Sigmoid colon (tissue), 7 donors: Measurements from ENCODE around the gene ACTN4. TPM values are rescaled to one million over a fixed set of nuclear protein-coding genes. Genes with fewer than 3 reads are reported as not detected.

ENCODE experiments used
- DNase-seq: peaks from one replicate; pipeline ENCODE4 v3.0.0-alpha.2; 2019
- H3K27ac ChIP-seq, 4 donors: fragments of 200-600 bp; sonication (generic); one replicate each; pipeline ENCODE4 v1.5.1; 2016 to 2019; ENCODE audit warnings: mild to moderate bottlenecking in 1 of 4
- H3K27me3 ChIP-seq, 3 donors: fragments of 200-600 bp; sonication (generic); one replicate each; pipeline ENCODE4 v1.5.1; 2019; ENCODE audit warnings: mild to moderate bottlenecking in 1 of 3
- H3K36me3 ChIP-seq, 4 donors: fragments of 200-600 bp; sonication (generic); one replicate each; pipeline ENCODE4 v1.5.1; 2016 to 2019
- H3K4me1 ChIP-seq, 4 donors: fragments of 200-600 bp; sonication (generic); one replicate each; pipeline ENCODE4 v1.5.1; 2017 to 2019
- H3K4me3 ChIP-seq, 4 donors: fragments of 200-600 bp; sonication (generic); one replicate each; pipeline ENCODE4 v1.5.1; 2017 to 2019; ENCODE audit warnings: mild to moderate bottlenecking in 2 of 4, moderate library complexity in 1 of 4
- H3K9me3 ChIP-seq, 4 donors: fragments of 200-600 bp in 3 of 4; sonication (generic) in 3 of 4; one replicate each; pipeline versions ENCODE4 v1.5.1 to v1.6.1; 2013 to 2019
- EP300 ChIP-seq, 4 donors: sonication (generic); formaldehyde crosslinking; IDR thresholded peaks; one replicate each; pipeline ENCODE4 v1.6.1; 2017; ENCODE audit warnings: antibody characterized with exemption in 4 of 4
- POLR2A ChIP-seq, 2 donors: fragments of 450-650 bp; IDR thresholded peaks; one replicate each; pipeline ENCODE4 v1.6.1; 2016; ENCODE audit warnings: antibody characterized with exemption in 2 of 2, mild to moderate bottlenecking in 2 of 2, moderate library complexity in 2 of 2
- POLR2AphosphoS5 ChIP-seq, 4 donors: sonication (generic); formaldehyde crosslinking; IDR thresholded peaks; one replicate each; pipeline ENCODE4 v1.6.1; 2017; ENCODE audit warnings: antibody characterized with exemption in 4 of 4
- WGBS, 2 donors: extraction: QIAGEN DNeasy Blood & Tissue Kit; methylation state at CpG; one replicate each; pipeline ENCODE4 v1.1.7; 2013; 5-methylcytosine and 5-hydroxymethylcytosine counted together
- intact Hi-C: fragments of 100-400 bp; cut with DNase I; formaldehyde crosslinking; loops from one replicate; pipeline ENCODE4 v1.15.1; 2023
- polyA plus RNA-seq, 3 donors: library from polyadenylated mRNA; stranded (reverse); fragments of 200-250 nt; gene quantifications; one replicate each; pipeline ENCODE4 v1.2.3, GENCODE V29; 2013
- total RNA-seq, 4 donors: library from RNA; depleted of rRNA; stranded (reverse); fragments of >200 nt; gene quantifications; one replicate each; pipeline ENCODE4 v1.1.0, GENCODE V29; 2016
- TF ChIP-seq, protein P1 (sequence below), 4 experiments: fragments of 450-650 bp in 3 of 4; fragments of 200-600 bp in 1 of 4; IDR thresholded peaks; one replicate each; pipeline ENCODE4 v1.5.1; 2016 to 2019; ENCODE audit warnings: antibody characterized with exemption in 4 of 4, mild to moderate bottlenecking in 3 of 4, moderate library complexity in 2 of 4
- donor health status: healthy with polysubstance abuse.
- donor health status: Bipolar disorder and iron deficiency.
- donor health status: healthy.

The ACTN4 gene
- total and polyA plus RNA-seq, 7 donors: 122 to 456 (median 176) TPM

- 6 to 24% methylated on average over 18 of the region's 18 CpGs for WGBS, 2 donors
- peak; percentile 66 for DNase-seq
Measured at GRCh38 chr19:38735257-38735686, 87.8 kb downstream of the ACTN4 start.

DNA sequence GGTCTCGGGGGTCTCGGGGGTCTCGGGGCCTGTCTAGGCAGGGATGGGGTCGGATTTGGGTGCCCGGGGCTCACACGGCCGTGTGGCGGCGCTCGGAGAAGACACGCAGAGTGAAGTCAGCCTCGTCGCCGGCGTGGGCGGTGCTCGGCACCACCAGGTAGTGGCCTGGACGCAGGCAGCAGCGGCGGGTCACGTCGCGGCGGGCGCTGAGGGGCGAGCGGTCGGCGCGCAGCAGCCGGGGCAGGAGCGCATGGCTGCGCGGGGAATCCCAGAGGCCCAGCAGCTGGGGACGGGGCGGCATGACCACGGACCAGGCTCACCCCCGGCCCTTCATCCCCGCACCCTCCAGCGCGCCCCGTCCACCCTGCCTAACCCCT, 88.6 kb downstream of the ACTN4 start:
- no peaks in the 10 kb centered on the region for H3K9me3 ChIP-seq
- peaks cover 0 to 15% (median 12%) of the 10 kb centered on the region in 4 donors for H3K4me1 ChIP-seq
- intact Hi-C loops: loop anchor here (5.0 kb wide), 1 partner anchor 96 kb away; the partner anchor contains the start of gene ECH1
- WGBS, 2 donors: 1 to 3% methylated on average over 42 of the region's 42 CpGs
- TF ChIP-seq, protein P1, sequence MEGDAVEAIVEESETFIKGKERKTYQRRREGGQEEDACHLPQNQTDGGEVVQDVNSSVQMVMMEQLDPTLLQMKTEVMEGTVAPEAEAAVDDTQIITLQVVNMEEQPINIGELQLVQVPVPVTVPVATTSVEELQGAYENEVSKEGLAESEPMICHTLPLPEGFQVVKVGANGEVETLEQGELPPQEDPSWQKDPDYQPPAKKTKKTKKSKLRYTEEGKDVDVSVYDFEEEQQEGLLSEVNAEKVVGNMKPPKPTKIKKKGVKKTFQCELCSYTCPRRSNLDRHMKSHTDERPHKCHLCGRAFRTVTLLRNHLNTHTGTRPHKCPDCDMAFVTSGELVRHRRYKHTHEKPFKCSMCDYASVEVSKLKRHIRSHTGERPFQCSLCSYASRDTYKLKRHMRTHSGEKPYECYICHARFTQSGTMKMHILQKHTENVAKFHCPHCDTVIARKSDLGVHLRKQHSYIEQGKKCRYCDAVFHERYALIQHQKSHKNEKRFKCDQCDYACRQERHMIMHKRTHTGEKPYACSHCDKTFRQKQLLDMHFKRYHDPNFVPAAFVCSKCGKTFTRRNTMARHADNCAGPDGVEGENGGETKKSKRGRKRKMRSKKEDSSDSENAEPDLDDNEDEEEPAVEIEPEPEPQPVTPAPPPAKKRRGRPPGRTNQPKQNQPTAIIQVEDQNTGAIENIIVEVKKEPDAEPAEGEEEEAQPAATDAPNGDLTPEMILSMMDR (IDR thresholded peaks at IDR 0.05): no peak
- TF ChIP-seq POLR2A (IDR thresholded peaks at IDR 0.05) (no peak), POLR2AphosphoS5 (IDR thresholded peaks at IDR 0.05) (no peak), EP300 (IDR thresholded peaks at IDR 0.05) (no peak)
- H3K4me3 ChIP-seq: peak overlapping the region; percentile 22 to 51 (median 40)
- peak overlapping the region; percentile 22 to 60 (median 45) for H3K27ac ChIP-seq
- no peaks in the 10 kb centered on the region for H3K27me3 ChIP-seq
- peak; percentile 76 for DNase-seq
- peaks cover 0 to 6% (median 1%) of the 10 kb centered on the region in 4 donors for H3K36me3 ChIP-seq

More at GRCh38 chr19:38735257-38735686, 87.8 kb downstream of the ACTN4 start:
- Histone ChIP-seq H3K9me3 (no peaks in the 10 kb centered on the region), H3K4me3 (no peak overlapping the region), H3K4me1 (peaks cover 0 to 15% (median 12%) of the 10 kb centered on the region in 4 donors), H3K27ac (peak overlapping the region; percentile 66 to 80 (median 74)), H3K27me3 (no peaks in the 10 kb centered on the region), H3K36me3 (peaks cover 0 to 14% (median 8%) of the 10 kb centered on the region in 4 donors)
- intact Hi-C loops: loop anchor here (5.0 kb wide), 1 partner anchor 97 kb away; the partner anchor contains the start of gene ECH1
- TF ChIP-seq, protein P1 (IDR thresholded peaks at IDR 0.05): no peak

DNA sequence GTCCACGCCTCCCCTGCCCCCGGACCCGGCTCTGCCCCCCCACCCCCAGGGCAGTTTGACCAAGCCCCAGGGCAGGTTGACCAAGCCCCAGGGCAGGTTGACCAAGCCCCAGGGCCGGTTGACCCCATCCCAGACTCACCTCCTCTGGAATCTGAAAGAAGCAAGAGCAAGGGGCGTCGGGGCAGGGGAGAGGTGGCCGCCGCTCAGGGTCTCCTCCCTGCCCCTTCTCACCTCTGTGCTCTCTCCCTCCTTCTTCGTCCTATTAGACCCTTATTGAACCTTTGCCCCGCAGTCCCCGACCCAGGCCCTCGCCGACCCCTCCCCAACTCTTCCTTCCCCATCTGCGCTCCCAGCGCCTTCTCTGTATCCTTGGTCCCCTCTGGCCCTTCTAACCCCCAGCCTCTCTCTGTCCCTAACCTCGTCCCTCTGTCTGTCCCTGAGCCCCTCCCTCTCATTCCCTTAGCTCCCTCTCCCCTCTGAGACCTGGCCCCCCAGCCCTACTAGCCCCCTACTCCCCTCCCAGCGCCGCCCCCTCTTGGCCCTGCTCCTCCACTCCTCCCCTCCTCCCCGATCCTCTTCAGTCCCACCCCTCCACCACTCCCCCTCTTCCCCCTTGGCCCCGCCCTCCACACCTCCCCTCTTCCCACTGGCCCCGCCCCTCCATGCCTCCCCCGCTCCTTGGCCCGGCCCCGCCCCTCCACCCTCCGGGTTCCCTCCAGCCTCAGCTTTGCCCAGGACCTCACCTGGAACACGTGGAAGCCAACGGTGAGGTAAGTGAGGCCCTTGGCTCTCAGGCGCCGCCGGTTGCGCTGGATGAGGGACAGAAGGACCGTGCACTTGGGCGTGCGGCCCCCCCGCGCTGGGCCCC, 89.2 kb downstream of the ACTN4 start:
- 5 to 7% methylated on average over 36 of the region's 36 CpGs for WGBS, 2 donors
- DNase-seq: peak; percentile 71

DNA sequence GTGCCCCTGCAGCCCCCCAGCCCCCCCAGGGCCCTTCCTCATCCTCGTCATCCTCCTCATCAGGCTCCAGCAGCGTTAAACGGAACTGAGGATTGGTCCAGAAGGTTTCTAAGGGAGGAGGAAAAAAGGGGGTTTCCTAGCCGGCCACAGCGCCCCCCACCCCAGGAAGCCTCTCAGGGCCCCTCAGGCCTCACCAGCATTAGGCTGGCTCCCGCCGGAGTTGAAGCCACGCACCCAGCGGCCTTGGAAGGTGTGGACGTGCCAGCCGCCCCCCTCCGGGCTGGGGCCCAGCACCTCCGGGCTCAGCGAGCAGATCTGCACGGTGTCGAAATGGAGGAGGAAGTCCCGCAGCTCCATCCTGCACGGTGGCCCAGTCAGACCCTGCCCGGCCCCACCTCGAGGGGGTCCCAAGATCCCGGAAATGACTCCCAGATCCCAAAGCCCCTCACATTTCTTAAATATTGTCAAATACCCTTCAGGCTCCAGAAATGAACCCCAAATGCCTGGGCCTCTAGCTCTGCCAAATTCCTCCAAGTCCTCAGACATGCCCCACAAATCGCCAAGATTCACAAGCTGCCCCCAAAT, 89.9 kb downstream of the ACTN4 start:
- 40 to 67% methylated on average over 22 of the region's 22 CpGs for WGBS, 2 donors
- H3K27ac ChIP-seq: no peak overlapping the region
- H3K27me3 ChIP-seq: no peaks in the 10 kb centered on the region
- TF ChIP-seq POLR2A (IDR thresholded peaks at IDR 0.05) (no peak), EP300 (IDR thresholded peaks at IDR 0.05) (no peak), POLR2AphosphoS5 (IDR thresholded peaks at IDR 0.05) (no peak)
- TF ChIP-seq, protein P1 (IDR thresholded peaks at IDR 0.05): no peak
- H3K9me3 ChIP-seq: no peaks in the 10 kb centered on the region
- intact Hi-C loops: loop anchor here (5.0 kb wide), 1 partner anchor 95 kb away; the partner anchor contains the start of gene ECH1
- no peak overlapping the region for H3K4me3 ChIP-seq
- no peaks in the 10 kb centered on the region for H3K36me3 ChIP-seq
- DNase-seq: no peak
- peaks cover 0 to 15% (median 12%) of the 10 kb centered on the region in 4 donors for H3K4me1 ChIP-seq

More for the DNA sequence above, 89.2 kb downstream of the ACTN4 start:
- Histone ChIP-seq H3K27me3 (no peaks in the 10 kb centered on the region), H3K36me3 (no peaks in the 10 kb centered on the region), H3K4me3 (peak overlapping the region; percentile 22 to 51 (median 40)), H3K4me1 (peaks cover 0 to 15% (median 12%) of the 10 kb centered on the region in 4 donors), H3K27ac (peak overlapping the region in 3 of 4 donors; percentile 43 to 60 (median 47)), H3K9me3 (no peaks in the 10 kb centered on the region)
- no peak for TF ChIP-seq POLR2AphosphoS5 (IDR thresholded peaks at IDR 0.05)
- TF ChIP-seq POLR2A (IDR thresholded peaks at IDR 0.05): no peak
- no peak for TF ChIP-seq EP300 (IDR thresholded peaks at IDR 0.05)
- TF ChIP-seq, protein P1 (IDR thresholded peaks at IDR 0.05): no peak
- intact Hi-C loops: loop anchor here (5.0 kb wide), 1 partner anchor 96 kb away; the partner anchor contains the start of gene ECH1
